Gastrocnemius medialis (tissue), 4 donors: ENCODE data around the gene IL1R1.

ENCODE experiments used
- CTCF ChIP-seq, 5 experiments: fragments of 450-650 bp in 3 of 5; fragments of 200-600 bp in 2 of 5; sonication (generic) in 2 of 5; IDR thresholded peaks in 4 of 5; conservative IDR thresholded peaks in 1 of 5; 1 replicate in 4 of 5; 2 replicates in 1 of 5; pipeline ENCODE4 v1.5.1; 2016 to 2019; ENCODE audit warnings: antibody characterized with exemption in 5 of 5, mild to moderate bottlenecking in 3 of 5, moderate library complexity in 3 of 5
- POLR2A ChIP-seq, 2 donors: fragments of 450-650 bp; IDR thresholded peaks; one replicate each; pipeline ENCODE4 v1.6.1; 2017; ENCODE audit warnings: antibody characterized with exemption in 2 of 2, mild to moderate bottlenecking in 2 of 2, moderate library complexity in 2 of 2

GRCh38 chr2:102147935-102148334, 5.4 kb downstream of the IL1R1 start:
- TF ChIP-seq CTCF (IDR thresholded peaks at IDR 0.05 in 4 of 5, conservative IDR thresholded peaks at IDR 0.05 in 1 of 5) = no peak
- peak in 1 of 2 donors; percentile 21 for TF ChIP-seq POLR2A (IDR thresholded peaks at IDR 0.05)
